Adrenal gland (tissue), 5 donors: ENCODE results near the gene ADAMTS12.

Source experiments
- CTCF ChIP-seq, 6 experiments: fragments of 450-650 bp in 4 of 6; fragments of 200-600 bp in 2 of 6; sonication (generic) in 1 of 6; IDR thresholded peaks; 1 replicate in 5 of 6; 2 replicates in 1 of 6; pipeline versions ENCODE4 v1.5.1 to v1.8.0; 2016 to 2021; ENCODE audit warnings: antibody characterized with exemption in 6 of 6, mild to moderate bottlenecking in 2 of 6, moderate library complexity in 1 of 6
- POLR2A ChIP-seq, 2 donors: fragments of 450-650 bp; IDR thresholded peaks; one replicate each; pipeline ENCODE4 v1.6.1; 2017; ENCODE audit warnings: antibody characterized with exemption in 2 of 2, mild to moderate bottlenecking in 2 of 2, moderate library complexity in 1 of 2
- donor health status: DM: no; HTN: no; CAD: no.

- TF ChIP-seq CTCF (IDR thresholded peaks at IDR 0.05) (no peak), POLR2A (IDR thresholded peaks at IDR 0.05) (no peak)
These were observed 8.3 kb downstream of the ADAMTS12 start for GRCh38 chr5:33883482-33883881.
